SHP77 (cell line): ENCODE measurements around the gene WFIKKN1.
A peak's percentile ranks its signal among the peaks of the same experiment; 100 is the strongest.

Experiments
- DNase-seq, 2 experiments: peaks; one replicate each; lab custom pipeline; 2025; lab: John Stamatoyannopoulos, UW

The WFIKKN1 gene

DNA sequence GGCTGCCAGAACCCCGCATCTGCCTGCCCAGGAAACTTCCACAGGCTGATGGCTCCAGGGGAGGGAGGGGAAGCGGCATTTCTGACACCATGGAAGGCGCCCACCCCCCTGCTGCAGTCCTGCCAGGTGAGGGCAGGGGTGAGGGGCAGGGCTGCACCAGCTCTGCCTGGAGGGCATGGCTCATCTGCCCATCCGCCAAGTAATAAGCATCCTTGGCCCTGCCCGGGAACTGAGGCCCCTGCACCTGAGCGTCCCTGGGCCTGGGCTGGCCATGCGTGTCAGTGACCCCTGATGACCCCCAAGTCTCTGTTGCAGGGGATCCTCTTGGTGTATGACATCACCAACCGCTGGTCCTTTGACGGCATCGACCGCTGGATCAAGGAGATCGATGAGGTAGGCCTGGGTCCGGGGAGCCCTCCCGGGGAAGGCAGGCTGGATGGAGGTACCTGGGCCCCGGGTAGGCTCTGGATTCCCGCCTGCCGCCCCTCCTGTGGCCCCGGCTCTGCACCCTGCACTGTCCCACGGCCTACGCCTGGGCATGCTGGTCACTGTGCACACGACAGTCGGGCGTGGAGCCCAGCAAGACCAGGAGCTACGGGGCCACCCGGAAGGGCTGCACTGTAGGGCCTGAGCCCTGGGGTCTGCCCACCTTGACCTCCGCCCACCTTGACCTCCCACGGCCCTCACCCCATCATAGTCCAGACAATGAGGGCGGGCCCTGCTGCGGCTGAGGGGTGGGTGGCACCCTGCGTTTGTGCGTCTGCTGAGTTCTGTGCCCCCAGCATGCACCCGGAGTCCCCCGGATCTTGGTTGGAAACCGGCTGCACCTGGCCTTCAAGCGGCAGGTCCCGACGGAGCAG, 5.4 kb upstream of the WFIKKN1 start:
- DNase-seq = no peak

GRCh38 chr16:625977-626765, 4.6 kb upstream of the WFIKKN1 start:
- DNase-seq = no peak

- peak; percentile 66 to 82 for DNase-seq
Measured at GRCh38 chr16:626787-627453, 3.9 kb upstream of the WFIKKN1 start.

DNA sequence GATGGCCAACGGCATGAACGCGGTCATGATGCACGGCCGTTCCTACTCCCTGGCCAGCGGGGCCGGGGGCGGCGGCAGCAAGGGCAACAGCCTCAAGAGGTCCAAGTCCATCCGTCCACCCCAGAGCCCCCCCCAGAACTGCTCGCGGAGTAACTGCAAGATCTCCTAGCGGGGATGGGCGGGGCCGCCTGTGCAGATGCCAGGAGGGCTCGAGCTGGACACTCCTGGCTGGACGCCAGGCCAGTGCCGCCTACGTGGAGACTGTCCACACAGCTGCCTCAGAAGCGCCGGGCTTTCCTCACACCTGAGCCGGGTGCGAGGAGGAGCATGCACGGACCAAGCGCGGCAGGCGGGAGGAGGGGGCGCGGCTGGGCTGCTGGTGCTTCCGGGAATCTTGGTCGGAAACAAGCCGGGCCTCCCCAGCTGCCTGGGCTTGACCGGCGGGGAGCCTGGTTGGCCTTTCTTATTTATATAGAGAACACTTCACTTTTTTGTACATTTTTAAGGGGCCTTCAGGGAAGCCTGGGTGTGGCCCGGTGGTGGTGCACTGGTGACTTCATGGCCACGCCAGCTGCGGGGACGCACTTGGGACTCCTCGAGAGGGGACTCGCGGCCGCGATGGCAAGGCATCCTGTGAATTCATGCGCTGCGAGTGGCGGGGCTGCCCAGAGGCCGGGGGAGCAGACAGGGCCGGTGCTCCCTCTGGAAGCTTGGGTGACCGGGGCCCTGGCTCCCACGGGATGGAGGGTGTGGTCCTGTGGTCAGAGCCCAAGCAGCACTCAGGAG, 3.1 kb upstream of the WFIKKN1 start:
- peak; percentile 92 to 96 for DNase-seq

GRCh38 chr16:628321-629061, 2.3 kb upstream of the WFIKKN1 start:
- DNase-seq = no peak

GRCh38 chr16:629185-629832, 1.5 kb upstream of the WFIKKN1 start:
- DNase-seq = no peak

- no peak for DNase-seq
Measured at GRCh38 chr16:629833-630248, 944 bp upstream of the WFIKKN1 start.

- DNase-seq = no peak
Measured at GRCh38 chr16:630249-630814, 453 bp upstream of the WFIKKN1 start.

- no peak for DNase-seq
Measured at GRCh38 chr16:631808-632358, 1.1 kb downstream of the WFIKKN1 start.

DNA sequence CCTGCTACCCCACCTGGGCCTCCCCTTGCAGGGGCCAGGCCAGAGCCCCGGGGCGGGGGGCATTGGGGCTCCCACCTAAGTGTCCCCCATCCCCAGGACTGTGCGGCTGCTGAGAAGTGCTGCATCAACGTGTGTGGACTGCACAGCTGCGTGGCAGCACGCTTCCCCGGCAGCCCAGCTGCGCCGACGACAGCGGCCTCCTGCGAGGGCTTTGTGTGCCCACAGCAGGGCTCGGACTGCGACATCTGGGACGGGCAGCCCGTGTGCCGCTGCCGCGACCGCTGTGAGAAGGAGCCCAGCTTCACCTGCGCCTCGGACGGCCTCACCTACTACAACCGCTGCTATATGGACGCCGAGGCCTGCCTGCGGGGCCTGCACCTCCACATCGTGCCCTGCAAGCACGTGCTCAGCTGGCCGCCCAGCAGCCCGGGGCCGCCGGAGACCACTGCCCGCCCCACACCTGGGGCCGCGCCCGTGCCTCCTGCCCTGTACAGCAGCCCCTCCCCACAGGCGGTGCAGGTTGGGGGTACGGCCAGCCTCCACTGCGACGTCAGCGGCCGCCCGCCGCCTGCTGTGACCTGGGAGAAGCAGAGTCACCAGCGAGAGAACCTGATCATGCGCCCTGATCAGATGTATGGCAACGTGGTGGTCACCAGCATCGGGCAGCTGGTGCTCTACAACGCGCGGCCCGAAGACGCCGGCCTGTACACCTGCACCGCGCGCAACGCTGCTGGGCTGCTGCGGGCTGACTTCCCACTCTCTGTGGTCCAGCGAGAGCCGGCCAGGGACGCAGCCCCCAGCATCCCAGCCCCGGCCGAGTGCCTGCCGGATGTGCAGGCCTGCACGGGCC, 1.9 kb downstream of the WFIKKN1 start:
- no peak for DNase-seq

DNA sequence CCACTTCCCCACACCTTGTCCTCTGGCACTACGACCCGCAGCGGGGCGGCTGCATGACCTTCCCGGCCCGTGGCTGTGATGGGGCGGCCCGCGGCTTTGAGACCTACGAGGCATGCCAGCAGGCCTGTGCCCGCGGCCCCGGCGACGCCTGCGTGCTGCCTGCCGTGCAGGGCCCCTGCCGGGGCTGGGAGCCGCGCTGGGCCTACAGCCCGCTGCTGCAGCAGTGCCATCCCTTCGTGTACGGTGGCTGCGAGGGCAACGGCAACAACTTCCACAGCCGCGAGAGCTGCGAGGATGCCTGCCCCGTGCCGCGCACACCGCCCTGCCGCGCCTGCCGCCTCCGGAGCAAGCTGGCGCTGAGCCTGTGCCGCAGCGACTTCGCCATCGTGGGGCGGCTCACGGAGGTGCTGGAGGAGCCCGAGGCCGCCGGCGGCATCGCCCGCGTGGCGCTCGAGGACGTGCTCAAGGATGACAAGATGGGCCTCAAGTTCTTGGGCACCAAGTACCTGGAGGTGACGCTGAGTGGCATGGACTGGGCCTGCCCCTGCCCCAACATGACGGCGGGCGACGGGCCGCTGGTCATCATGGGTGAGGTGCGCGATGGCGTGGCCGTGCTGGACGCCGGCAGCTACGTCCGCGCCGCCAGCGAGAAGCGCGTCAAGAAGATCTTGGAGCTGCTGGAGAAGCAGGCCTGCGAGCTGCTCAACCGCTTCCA, 2.7 kb downstream of the WFIKKN1 start:
- no peak for DNase-seq

GRCh38 chr16:634051-634670, 3.4 kb downstream of the WFIKKN1 start:
- no peak for DNase-seq

GRCh38 chr16:634996-635395, 4.2 kb downstream of the WFIKKN1 start:
- no peak for DNase-seq

DNA sequence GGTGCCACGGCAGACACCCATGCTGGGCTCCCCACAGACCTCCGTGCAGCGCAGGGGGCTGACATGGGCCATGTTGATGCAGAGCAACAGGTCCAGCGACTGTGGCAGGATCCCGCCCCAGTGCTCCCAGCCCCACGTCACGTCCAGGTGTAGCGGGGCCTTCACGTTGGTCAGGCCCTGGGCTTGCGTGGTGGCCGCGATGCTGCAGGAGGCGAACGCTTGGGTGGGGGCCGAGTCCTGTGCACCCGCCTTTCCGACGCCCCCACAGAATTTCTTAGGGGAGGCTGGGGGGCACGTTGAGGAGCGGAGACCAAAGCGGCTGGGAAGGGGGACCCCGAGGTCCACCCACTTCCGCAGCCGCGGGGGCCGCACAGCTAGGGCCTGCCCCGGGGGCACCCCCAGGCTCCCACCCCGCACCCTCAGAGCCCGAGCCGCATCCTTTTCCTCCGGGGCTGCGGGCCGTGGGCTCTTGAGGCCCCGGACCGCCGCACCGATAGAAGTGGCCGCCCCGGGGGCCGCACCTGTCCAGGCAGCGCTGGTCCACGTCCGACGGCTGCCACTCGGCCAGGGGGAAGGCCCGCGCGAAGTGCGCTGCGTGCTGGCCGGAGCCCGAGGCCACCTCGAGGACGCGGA, 4.9 kb downstream of the WFIKKN1 start:
- no peak for DNase-seq

DNA sequence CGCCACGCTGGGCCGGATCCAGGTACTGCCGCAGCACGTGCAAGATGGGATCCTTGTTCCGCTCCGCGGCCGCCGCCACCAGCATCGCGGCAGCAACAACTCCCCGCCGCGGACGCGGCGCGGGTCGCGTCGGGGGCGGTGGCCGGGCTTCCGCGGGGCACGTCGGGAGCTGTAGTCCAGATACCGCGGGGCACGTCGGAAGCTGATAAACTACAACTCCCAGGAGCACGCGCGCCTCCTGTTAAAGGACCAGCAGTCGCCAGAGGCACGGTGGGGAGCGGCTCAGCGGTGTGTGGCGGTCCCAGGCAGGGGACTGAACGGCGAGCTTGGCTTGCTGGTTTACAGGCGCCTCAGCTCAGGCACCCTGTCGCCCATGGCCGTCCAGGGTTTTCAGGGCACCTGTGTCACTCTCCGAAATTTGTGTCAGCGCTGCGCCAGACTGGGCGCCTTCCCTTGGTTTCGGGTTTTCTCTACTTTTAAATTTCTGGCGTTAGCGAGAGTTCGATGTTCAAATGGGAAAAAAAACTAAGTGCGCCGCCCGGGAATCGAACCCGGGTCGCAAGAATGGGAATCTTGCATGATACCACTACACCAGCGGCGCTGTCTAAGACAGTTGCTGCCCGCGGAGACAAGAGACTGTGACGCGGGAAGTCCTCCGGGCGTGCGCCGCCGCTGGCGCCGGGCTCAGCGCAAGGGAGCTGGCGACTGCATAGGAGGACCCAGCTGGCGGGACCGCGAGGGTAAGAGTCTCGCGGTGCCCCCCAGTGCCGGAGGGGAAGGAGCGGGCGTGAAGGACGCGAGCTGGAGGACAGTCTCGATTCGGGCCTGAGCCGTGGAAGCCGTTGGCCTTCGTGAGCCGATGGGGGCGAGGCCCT, 5.7 kb downstream of the WFIKKN1 start, which contains the start of gene METTL26:
Gene METTL26 (minus strand): TSS at position 100 of the 875 bp plus-strand sequence. CDS start 15 bp downstream, at position 85.
- peak; percentile 93 to 94 for DNase-seq
